NCI-H526 treated with DMSO at 0.1 percent for 48 hours (cell line): ENCODE data around the gene SLC19A1.

ENCODE experiments used
- DNase-seq: peaks from one replicate; lab custom pipeline; 2025; lab: John Stamatoyannopoulos, UW

Gene SLC19A1

GRCh38 chr21:45545236-45545570 is 3.0 kb upstream of the SLC19A1 start:
- DNase-seq = no peak

GRCh38 chr21:45544449-45545235 is 2.4 kb upstream of the SLC19A1 start:
- no peak for DNase-seq

- DNase-seq = no peak
These were observed 1.6 kb upstream of the SLC19A1 start for GRCh38 chr21:45543710-45544448.

- DNase-seq = no peak
These were observed 1.1 kb upstream of the SLC19A1 start for GRCh38 chr21:45543371-45543709.

GRCh38 chr21:45542667-45543370 is 579 bp upstream of the SLC19A1 start:
- no peak for DNase-seq

GRCh38 chr21:45541221-45542039 is 810 bp downstream of the SLC19A1 start:
- DNase-seq = no peak

GRCh38 chr21:45540601-45540970 is 1.7 kb downstream of the SLC19A1 start:
- DNase-seq = no peak

GRCh38 chr21:45539796-45540600 is 2.2 kb downstream of the SLC19A1 start:
- DNase-seq = no peak

- DNase-seq = no peak
These were observed 3.0 kb downstream of the SLC19A1 start for GRCh38 chr21:45539046-45539795.

- no peak for DNase-seq
These were observed 3.7 kb downstream of the SLC19A1 start for GRCh38 chr21:45538381-45539045.

- DNase-seq = no peak
These were observed 4.4 kb downstream of the SLC19A1 start for GRCh38 chr21:45537746-45538291.

GRCh38 chr21:45537111-45537745 is 5.0 kb downstream of the SLC19A1 start:
- DNase-seq = no peak

- no peak for DNase-seq
These were observed 5.7 kb downstream of the SLC19A1 start for GRCh38 chr21:45536301-45537081.

- no peak for DNase-seq
These were observed 6.7 kb downstream of the SLC19A1 start for GRCh38 chr21:45535341-45536081.

GRCh38 chr21:45534636-45535331 is 7.5 kb downstream of the SLC19A1 start:
- no peak for DNase-seq

- no peak for DNase-seq
These were observed 8.2 kb downstream of the SLC19A1 start for GRCh38 chr21:45533846-45534635.
